Measurements from ENCODE around the gene CUL3.
"Not testable (repeated sequence)": the region's sequence is repeated elsewhere in the genome, so short reads cannot be mapped to it uniquely, and the experiment has no call there.

CUL3 gene

DNA sequence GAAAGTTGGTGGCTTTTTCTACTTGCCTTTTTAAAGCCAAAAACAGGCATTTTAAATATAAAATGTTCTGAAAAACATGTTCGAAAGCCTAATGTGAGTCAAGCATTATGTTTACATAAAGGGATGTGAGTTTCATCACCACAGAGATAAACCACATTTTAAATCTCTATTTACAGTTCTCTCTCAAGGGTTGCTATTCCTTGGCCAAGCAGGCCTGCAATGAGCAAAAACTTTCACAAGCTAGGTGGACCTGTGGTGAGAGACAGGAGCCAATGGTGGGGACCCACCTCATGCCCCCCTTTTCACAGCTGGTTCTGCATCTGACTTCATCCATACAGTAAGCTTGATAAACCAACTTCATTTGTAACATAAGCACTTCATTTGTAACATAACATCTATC is 65.1 kb downstream of the CUL3 start:
- Histone ChIP-seq H3K4me1 (ENCODE audit: control insufficient read depth, insufficient read depth, low read length, unreplicated experiment) (peaks cover 42% of the 10 kb centered on the region), H3K27ac (ENCODE audit: low read depth, low read length) (peak overlapping the region; percentile 85), H3K36me3 (ENCODE audit: insufficient read depth, low read length) (no peaks in the 10 kb centered on the region), H3K79me2 (ENCODE audit: control insufficient read depth, insufficient read depth, low read length, unreplicated experiment) (peaks cover 87% of the 10 kb centered on the region), H2AFZ (ENCODE audit: low read length, unreplicated experiment) (no peak overlapping the region), H3K4me3 (ENCODE audit: low read depth, low read length) (no peak overlapping the region), H3K27me3 (ENCODE audit: insufficient read depth, low read length) (no peaks in the 10 kb centered on the region)

DNA sequence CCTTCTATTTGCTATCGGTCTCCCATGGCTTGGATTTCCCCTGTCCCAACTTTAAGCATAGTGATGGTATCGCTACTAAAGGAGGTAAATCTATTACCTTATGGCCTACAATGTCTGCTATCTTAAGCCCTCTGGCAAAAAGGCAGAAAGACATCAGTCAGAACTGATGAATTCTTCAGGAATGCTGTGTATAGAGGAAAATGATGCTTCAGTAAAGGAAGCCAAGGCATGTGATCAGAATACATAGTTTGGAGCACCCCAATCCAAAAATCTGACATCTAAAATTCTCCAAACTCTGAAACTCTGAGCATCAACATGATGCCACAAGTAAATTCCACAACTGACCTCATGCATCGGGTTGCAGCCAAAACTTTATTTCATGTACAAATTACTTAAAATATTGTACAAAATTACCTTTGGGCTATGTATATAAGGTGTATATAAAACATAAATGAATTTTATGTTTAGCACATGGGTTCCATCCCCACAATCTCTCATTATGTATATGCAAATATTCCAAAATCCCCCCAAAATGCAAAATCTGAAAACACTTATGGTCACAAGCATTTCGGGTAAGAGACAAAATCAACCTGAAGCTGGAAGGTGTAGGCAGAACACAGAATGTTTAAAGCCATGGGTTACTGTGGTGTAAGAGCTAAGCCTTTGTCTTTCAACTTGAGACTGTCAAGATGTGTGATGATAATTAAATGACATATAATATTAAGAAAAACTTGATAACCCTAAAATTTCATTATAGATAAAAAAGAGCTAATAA is 66.2 kb downstream of the CUL3 start:
- Histone ChIP-seq H3K4me1 (ENCODE audit: control insufficient read depth, insufficient read depth, low read length, unreplicated experiment) (peaks cover 40% of the 10 kb centered on the region), H2AFZ (ENCODE audit: low read length, unreplicated experiment) (no peak overlapping the region), H3K27ac (ENCODE audit: low read depth, low read length) (peak overlapping the region; percentile 85), H3K4me3 (ENCODE audit: low read depth, low read length) (no peak overlapping the region), H3K79me2 (ENCODE audit: control insufficient read depth, insufficient read depth, low read length, unreplicated experiment) (peaks cover 86% of the 10 kb centered on the region), H3K27me3 (ENCODE audit: insufficient read depth, low read length) (no peaks in the 10 kb centered on the region), H3K36me3 (ENCODE audit: insufficient read depth, low read length) (0 out of 2 replicates have a peak, but pooled peaks cover 3% of the 10 kb centered on the region)

DNA sequence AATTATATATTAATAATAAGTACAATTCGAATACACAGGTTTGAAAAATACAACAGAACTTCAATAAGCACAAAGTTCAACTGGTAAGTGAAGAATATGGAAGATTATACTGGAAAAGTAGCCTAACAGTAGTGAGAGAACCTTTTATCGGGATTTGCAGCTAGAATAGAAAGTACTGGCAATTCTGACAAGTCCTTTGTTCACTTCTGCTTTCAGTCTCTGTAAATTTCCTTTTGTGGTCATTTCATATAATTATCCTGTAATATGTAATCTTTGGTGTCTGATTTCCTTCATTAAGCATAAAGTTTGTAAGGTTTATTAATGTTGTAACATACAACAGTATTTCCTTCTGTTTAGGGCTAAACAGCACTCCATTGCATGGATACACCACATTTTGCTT is 67.2 kb downstream of the CUL3 start:
- Histone ChIP-seq H3K79me2 (ENCODE audit: control insufficient read depth, insufficient read depth, low read length, unreplicated experiment) (peaks cover 78% of the 10 kb centered on the region), H3K27ac (ENCODE audit: low read depth, low read length) (peak overlapping the region; percentile 85), H3K36me3 (ENCODE audit: insufficient read depth, low read length) (0 out of 2 replicates have a peak, but pooled peaks cover 6% of the 10 kb centered on the region), H3K4me3 (ENCODE audit: low read depth, low read length) (no peak overlapping the region), H3K27me3 (ENCODE audit: insufficient read depth, low read length) (no peaks in the 10 kb centered on the region), H2AFZ (ENCODE audit: low read length, unreplicated experiment) (no peak overlapping the region), H3K4me1 (ENCODE audit: control insufficient read depth, insufficient read depth, low read length, unreplicated experiment) (peaks cover 35% of the 10 kb centered on the region)

DNA sequence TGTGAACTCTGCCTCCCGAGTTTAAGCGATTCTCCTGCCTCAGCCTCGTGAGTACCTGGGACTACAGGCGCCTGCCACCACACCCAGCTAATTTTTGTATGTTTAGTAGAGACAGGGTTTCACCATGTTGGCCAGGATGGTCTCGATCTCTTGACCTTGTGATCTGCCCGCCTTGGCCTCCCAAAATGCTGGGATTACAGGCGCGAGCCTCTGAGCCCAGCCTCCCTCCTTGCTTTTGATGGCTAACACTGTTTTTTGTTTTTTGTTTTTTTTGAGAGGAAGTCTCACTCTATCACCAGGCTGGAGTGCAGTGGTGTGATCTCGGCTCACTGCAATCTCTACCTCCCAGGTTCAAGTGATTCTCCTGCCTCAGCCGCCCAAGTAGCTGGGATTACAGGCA is 68.8 kb downstream of the CUL3 start:
- peaks cover 66% of the 10 kb centered on the region for H3K79me2 ChIP-seq (ENCODE audit: control insufficient read depth, insufficient read depth, low read length, unreplicated experiment)
- H3K27me3 ChIP-seq (ENCODE audit: insufficient read depth, low read length); H3K27ac ChIP-seq (ENCODE audit: low read depth, low read length); H3K36me3 ChIP-seq (ENCODE audit: insufficient read depth, low read length); H2AFZ ChIP-seq (ENCODE audit: low read length, unreplicated experiment); H3K4me3 ChIP-seq (ENCODE audit: low read depth, low read length): not testable (repeated sequence)
- H3K4me1 ChIP-seq (ENCODE audit: control insufficient read depth, insufficient read depth, low read length, unreplicated experiment) = peaks cover 35% of the 10 kb centered on the region

DNA sequence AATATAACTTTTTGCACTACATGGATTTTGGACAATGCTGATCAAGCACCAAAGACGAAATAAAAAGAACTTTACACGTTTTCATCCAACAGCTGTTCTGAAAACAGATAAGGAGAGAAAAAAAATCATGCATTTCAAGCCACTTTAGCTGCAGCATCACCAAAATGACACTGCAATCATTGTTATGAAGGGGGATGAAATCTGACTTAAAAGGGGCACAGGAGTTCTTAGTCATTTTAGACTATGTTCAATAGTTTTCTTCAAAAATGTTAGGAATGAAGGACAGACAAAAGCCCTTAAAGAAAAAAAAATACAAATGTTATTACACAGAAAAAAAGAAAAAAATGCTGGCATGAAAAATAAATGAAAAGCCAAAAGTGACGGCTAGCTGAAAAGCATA is 71.2 kb downstream of the CUL3 start:
- H3K4me1 ChIP-seq (ENCODE audit: control insufficient read depth, insufficient read depth, low read length, unreplicated experiment) = peaks cover 12% of the 10 kb centered on the region
- no peak overlapping the region for H2AFZ ChIP-seq (ENCODE audit: low read length, unreplicated experiment)
- 0 out of 2 replicates have a peak, but pooled peaks cover 8% of the 10 kb centered on the region for H3K36me3 ChIP-seq (ENCODE audit: insufficient read depth, low read length)
- peaks cover 50% of the 10 kb centered on the region for H3K79me2 ChIP-seq (ENCODE audit: control insufficient read depth, insufficient read depth, low read length, unreplicated experiment)
- H3K4me3 ChIP-seq (ENCODE audit: low read depth, low read length) = no peak overlapping the region
- no peak overlapping the region for H3K27ac ChIP-seq (ENCODE audit: low read depth, low read length)
- H3K27me3 ChIP-seq (ENCODE audit: insufficient read depth, low read length) = no peaks in the 10 kb centered on the region

DNA sequence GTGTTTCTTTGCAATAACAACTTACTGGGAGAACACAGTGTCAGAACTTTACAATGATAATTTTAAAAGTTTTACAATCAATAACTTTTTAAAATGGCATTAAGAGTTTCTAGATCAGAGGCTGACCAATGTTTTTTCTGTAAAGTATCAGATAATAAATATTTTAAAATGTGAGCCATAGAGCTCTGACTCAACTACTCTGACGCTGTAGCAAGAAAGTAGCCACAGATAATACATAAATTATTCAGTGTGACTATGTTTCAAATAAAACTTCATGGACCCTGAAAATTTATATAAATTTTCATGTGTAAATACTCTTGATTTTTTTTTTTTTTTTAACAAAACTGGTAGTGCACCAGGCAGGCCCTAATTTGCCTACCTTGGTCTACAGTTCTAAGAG is 77.4 kb downstream of the CUL3 start:
- Histone ChIP-seq H3K27me3 (ENCODE audit: insufficient read depth, low read length) (no peaks in the 10 kb centered on the region), H3K79me2 (ENCODE audit: control insufficient read depth, insufficient read depth, low read length, unreplicated experiment) (peaks cover 7% of the 10 kb centered on the region), H3K27ac (ENCODE audit: low read depth, low read length) (no peak overlapping the region), H3K4me1 (ENCODE audit: control insufficient read depth, insufficient read depth, low read length, unreplicated experiment) (no peaks in the 10 kb centered on the region), H3K4me3 (ENCODE audit: low read depth, low read length) (no peak overlapping the region), H3K36me3 (ENCODE audit: insufficient read depth, low read length) (peaks cover 22% of the 10 kb centered on the region), H2AFZ (ENCODE audit: low read length, unreplicated experiment) (no peak overlapping the region)

DNA sequence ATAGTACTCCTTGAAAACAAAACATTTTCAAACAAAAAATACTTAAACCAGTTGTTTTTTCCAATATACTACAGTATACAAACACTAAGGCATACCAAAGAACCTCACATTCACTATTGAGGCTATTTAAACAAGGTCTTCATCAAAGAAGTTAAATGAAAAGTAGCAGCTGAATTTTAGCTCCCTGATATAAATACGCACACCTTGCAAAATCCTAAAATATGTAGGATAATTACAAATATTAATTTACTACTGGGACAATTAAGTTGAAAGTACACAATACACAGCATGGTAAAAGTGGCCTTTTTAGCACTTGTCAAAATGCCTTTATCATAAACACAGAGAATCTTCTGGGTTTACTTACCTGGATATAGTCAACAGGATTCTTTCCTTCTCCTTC is 78.7 kb downstream of the CUL3 start:
- H3K4me3 ChIP-seq (ENCODE audit: low read depth, low read length) = no peak overlapping the region
- H2AFZ ChIP-seq (ENCODE audit: low read length, unreplicated experiment) = no peak overlapping the region
- no peak overlapping the region for H3K27ac ChIP-seq (ENCODE audit: low read depth, low read length)
- H3K79me2 ChIP-seq (ENCODE audit: control insufficient read depth, insufficient read depth, low read length, unreplicated experiment) = peaks cover 7% of the 10 kb centered on the region
- H3K4me1 ChIP-seq (ENCODE audit: control insufficient read depth, insufficient read depth, low read length, unreplicated experiment) = no peaks in the 10 kb centered on the region
- no peaks in the 10 kb centered on the region for H3K27me3 ChIP-seq (ENCODE audit: insufficient read depth, low read length)
- peaks cover 31% of the 10 kb centered on the region for H3K36me3 ChIP-seq (ENCODE audit: insufficient read depth, low read length)

DNA sequence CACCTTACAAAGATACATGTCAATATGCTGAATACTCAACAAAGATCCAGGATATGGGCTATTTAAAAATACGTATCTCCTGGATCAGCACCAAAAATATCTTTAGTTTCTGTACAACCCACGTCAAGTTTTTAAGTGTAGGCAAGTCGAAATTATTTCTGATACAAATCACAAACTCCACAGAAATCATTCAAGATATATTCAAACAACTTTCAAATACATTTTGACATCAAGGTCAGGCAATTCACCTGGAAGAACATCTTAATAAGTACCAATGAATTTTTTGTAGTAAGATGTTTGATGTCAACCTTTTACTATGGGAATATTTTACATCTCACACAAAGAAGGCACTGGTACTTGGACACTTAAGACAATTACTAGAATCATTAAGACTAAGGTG is 86.2 kb downstream of the CUL3 start:
- H3K36me3 ChIP-seq (ENCODE audit: insufficient read depth, low read length) = peaks cover 43% of the 10 kb centered on the region
- no peaks in the 10 kb centered on the region for H3K79me2 ChIP-seq (ENCODE audit: control insufficient read depth, insufficient read depth, low read length, unreplicated experiment)
- H2AFZ ChIP-seq (ENCODE audit: low read length, unreplicated experiment) = no peak overlapping the region
- H3K4me1 ChIP-seq (ENCODE audit: control insufficient read depth, insufficient read depth, low read length, unreplicated experiment) = no peaks in the 10 kb centered on the region
- no peak overlapping the region for H3K27ac ChIP-seq (ENCODE audit: low read depth, low read length)
- no peaks in the 10 kb centered on the region for H3K27me3 ChIP-seq (ENCODE audit: insufficient read depth, low read length)
- no peak overlapping the region for H3K4me3 ChIP-seq (ENCODE audit: low read depth, low read length)

DNA sequence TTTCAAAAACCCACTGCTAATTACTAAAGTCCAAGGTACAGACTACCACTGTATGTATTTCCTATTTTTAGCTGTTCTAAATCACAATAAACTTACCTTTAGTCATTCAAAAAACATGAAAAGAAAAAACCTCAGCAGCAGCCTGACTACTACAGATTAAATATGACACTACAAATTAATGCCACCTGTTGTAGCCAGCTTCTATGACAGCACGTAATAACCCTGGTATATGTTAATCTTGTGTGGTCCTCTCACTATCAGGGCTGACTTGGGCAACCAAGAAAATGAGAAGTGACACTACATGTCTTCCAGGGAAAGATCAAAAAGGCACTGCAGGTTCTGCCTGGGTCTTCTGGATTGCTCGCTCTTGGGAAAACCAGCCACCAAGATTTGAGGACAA is 92.6 kb downstream of the CUL3 start:
- H3K27me3 ChIP-seq (ENCODE audit: insufficient read depth, low read length) = no peaks in the 10 kb centered on the region
- no peaks in the 10 kb centered on the region for H3K4me1 ChIP-seq (ENCODE audit: control insufficient read depth, insufficient read depth, low read length, unreplicated experiment)
- H3K79me2 ChIP-seq (ENCODE audit: control insufficient read depth, insufficient read depth, low read length, unreplicated experiment) = peaks cover 11% of the 10 kb centered on the region
- no peak overlapping the region for H2AFZ ChIP-seq (ENCODE audit: low read length, unreplicated experiment)
- H3K36me3 ChIP-seq (ENCODE audit: insufficient read depth, low read length) = peaks cover 29% of the 10 kb centered on the region; the same call in 1 of the 2 replicates
- no peak overlapping the region for H3K27ac ChIP-seq (ENCODE audit: low read depth, low read length)
- H3K4me3 ChIP-seq (ENCODE audit: low read depth, low read length) = no peak overlapping the region

DNA sequence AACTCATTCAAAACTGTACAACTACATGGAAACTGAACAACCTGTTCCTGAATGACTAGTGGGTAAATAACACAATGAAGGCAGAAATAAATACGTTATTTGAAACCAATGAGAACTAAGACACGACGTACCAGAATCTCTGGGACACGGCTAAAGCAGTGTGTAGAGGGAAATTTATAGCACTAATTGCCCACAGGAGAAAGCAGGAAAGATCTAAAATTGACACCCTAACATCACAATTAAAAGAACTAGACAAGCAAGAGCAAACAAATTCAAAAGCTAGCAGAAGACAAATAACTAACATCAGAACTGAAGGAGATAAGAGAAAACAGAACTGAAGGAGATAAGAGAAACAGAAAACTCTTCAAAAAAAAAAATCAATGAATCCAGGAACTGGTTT is 97.2 kb downstream of the CUL3 start:
- peaks cover 12% of the 10 kb centered on the region for H3K79me2 ChIP-seq (ENCODE audit: control insufficient read depth, insufficient read depth, low read length, unreplicated experiment)
- not testable (repeated sequence) for H3K27ac ChIP-seq (ENCODE audit: low read depth, low read length); H3K4me3 ChIP-seq (ENCODE audit: low read depth, low read length); H3K27me3 ChIP-seq (ENCODE audit: insufficient read depth, low read length); H2AFZ ChIP-seq (ENCODE audit: low read length, unreplicated experiment)
- H3K36me3 ChIP-seq (ENCODE audit: insufficient read depth, low read length) = peaks cover 18% of the 10 kb centered on the region; the same call in 1 of the 2 replicates
- peaks cover 25% of the 10 kb centered on the region for H3K4me1 ChIP-seq (ENCODE audit: control insufficient read depth, insufficient read depth, low read length, unreplicated experiment)
